ENCODE measurements around the gene TOP3B. TPM values are rescaled to one million over a fixed set of nuclear protein-coding genes. Genes with fewer than 3 reads are reported as not detected.

Gene TOP3B
- total RNA-seq, 2 donors from 2014 or later, result 26.0 to 40.4 TPM

DNA sequence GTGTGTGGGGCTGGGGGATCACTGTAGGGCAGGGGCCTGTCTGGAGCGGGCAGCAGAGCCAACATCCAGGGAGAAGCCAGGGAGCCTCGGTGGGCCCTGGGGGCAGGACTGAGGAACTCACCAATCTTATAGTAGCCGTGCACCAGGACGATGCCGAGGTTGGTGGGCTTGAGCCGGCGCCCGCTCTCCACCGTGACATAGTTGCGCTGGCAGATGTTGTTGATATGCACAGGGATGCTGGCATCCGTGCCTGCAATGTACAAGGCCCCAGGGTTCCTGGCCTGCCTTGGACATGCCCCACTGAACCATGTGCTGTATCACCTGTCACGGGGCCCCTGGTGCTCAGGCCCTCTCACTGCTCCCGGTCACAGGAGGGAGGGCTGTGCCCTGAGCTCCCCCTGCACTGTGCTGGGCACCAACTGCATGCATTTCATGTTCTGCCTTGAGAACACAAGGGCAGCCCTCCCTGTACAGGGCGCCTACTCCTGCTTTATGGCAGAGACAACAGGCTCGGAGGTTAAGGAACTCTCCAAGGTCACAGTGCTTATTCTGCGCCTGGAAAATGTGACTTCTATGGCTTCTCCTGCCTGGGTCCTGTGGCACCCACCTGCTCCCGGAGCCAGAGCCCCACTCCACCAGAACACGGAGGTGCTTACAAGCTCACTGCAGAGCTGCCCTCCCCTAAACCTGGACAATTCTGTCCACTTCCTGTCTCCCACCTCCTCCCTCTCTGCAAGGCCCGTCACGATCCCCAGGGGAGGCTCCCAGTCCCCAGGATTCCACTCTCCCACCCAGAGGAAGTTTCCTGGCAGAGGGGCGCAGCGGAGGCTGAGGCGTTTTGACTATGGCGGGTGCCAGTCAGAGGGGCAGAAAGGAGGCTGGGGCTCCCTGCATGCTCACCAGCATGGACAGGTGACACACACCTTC, 22.1 kb downstream of the TOP3B start:
- Histone ChIP-seq H3K27ac (no peak overlapping the region), H3K4me3 (no peak overlapping the region), H3K4me1 (ENCODE audit: control insufficient read depth in 1 of 2, low read depth in 2 of 2) (no peaks in the 10 kb centered on the region), H3K36me3 (peaks cover 44% of the 10 kb centered on the region), H3K9me3 (no peaks in the 10 kb centered on the region), H3K27me3 (replicated peaks; ENCODE audit: insufficient read depth) (no peaks in the 10 kb centered on the region)
- DNase-seq (ENCODE audit: low spot score) (no peak), ATAC-seq (ENCODE audit: insufficient number of reproducible peaks, low FRiP score, low read depth) (no peak)
- no peak for TF ChIP-seq CTCF (IDR thresholded peaks at IDR 0.05)

- Histone ChIP-seq H3K4me3 (no peak overlapping the region), H3K36me3 (peaks cover 36% of the 10 kb centered on the region), H3K27ac (no peak overlapping the region), H3K4me1 (ENCODE audit: control insufficient read depth in 1 of 2, low read depth in 2 of 2) (no peaks in the 10 kb centered on the region), H3K27me3 (replicated peaks; ENCODE audit: insufficient read depth) (no peaks in the 10 kb centered on the region), H3K9me3 (no peaks in the 10 kb centered on the region)
- DNase-seq (ENCODE audit: low spot score), result no peak
- no peak for ATAC-seq (ENCODE audit: insufficient number of reproducible peaks, low FRiP score, low read depth)
- TF ChIP-seq CTCF (IDR thresholded peaks at IDR 0.05), result no peak
Measured at GRCh38 chr22:21959274-21960074, 23.1 kb downstream of the TOP3B start.

DNA sequence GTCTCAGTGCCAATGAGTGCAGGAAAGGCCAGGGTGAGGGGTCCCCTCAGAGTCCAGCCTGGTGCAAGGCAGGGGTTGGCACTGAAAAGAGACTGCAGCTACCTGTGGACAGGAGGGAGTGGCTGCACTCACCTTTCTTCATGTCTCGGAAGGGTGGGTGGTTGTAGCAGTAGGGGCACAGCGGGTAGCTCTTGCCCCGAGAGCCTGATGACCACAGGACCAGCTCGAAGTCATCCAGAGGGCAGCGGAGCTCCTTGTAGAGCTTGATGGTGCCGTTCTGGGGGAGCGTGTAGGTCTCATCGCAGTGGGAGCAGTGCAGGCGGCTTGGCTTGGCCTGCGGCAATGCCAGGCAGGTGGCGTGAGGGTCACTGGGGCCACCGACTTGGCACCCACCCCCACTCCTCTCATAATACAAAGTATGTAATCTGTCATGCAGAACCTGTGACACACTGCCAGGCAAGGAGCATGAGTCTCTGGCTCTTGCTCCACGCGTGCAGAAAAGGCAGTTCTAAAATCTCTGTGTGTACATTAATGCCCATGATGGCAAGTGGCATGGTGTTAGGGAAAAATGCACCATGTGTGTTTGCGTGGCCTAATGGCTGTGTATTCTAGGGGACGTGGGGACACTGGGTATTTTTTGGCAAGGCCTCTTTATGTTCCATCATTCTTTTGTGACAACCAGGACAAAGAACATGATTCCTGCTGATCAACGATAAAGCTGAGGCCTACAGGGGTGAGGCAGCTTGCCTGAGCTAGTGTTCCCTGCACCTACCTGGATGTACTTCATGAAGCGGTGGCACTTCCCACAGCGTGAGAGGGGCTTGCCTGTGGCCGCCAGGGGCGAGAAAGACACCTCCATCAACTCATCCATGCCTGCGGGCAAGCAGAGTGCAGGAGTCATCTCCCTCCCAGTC, 24.0 kb downstream of the TOP3B start:
- Histone ChIP-seq H3K9me3 (no peaks in the 10 kb centered on the region), H3K27me3 (replicated peaks; ENCODE audit: insufficient read depth) (no peaks in the 10 kb centered on the region), H3K4me3 (no peak overlapping the region), H3K4me1 (ENCODE audit: control insufficient read depth in 1 of 2, low read depth in 2 of 2) (no peaks in the 10 kb centered on the region), H3K36me3 (peaks cover 31% of the 10 kb centered on the region), H3K27ac (no peak overlapping the region)
- no peak for TF ChIP-seq CTCF (IDR thresholded peaks at IDR 0.05)
- ATAC-seq (ENCODE audit: insufficient number of reproducible peaks, low FRiP score, low read depth) (no peak), DNase-seq (ENCODE audit: low spot score) (no peak)

GRCh38 chr22:21952586-21953571, 29.7 kb downstream of the TOP3B start, which contains the start of gene PPM1F:
Gene PPM1F (minus strand): TSS chr22:21952848. CDS start chr22:21946048, 6,800 bp downstream.
- peak within 1 kb of the TSS in 1 of 2 donors; percentile 44 for H3K27ac ChIP-seq
- H3K9me3 ChIP-seq, result no peaks in the 10 kb centered on the region
- H3K36me3 ChIP-seq, result no peaks in the 10 kb centered on the region
- peak within 1 kb of the TSS; percentile 85 for H3K4me3 ChIP-seq
- TF ChIP-seq CTCF (IDR thresholded peaks at IDR 0.05), result peak; percentile 82
- peaks cover 7 to 14% of the 10 kb centered on the region in 2 donors for H3K4me1 ChIP-seq (ENCODE audit: control insufficient read depth in 1 of 2, low read depth in 2 of 2)
- no peak for DNase-seq (ENCODE audit: low spot score)
- no peaks in the 10 kb centered on the region for H3K27me3 ChIP-seq (replicated peaks; ENCODE audit: insufficient read depth)
- peak; percentile 79 for ATAC-seq (ENCODE audit: insufficient number of reproducible peaks, low FRiP score, low read depth)

Data from thoracic aorta (tissue), 2 donors.